ENCODE data around the gene NUDT11. TPM values are rescaled to one million over a fixed set of nuclear protein-coding genes. Genes with fewer than 3 reads are reported as not detected.
"Not testable (repeated sequence)": the region's sequence is repeated elsewhere in the genome, so short reads cannot be mapped to it uniquely, and the experiment has no call there.

Gene NUDT11
- total RNA-seq, 1 donor: 17.4 TPM

GRCh38 chrX:51494409-51494808, 2.0 kb downstream of the NUDT11 start:
- Histone ChIP-seq H3K27me3 (ENCODE audit: insufficient read depth, low read length) (no peaks in the 10 kb centered on the region), H3K4me1 (ENCODE audit: insufficient read depth, low read length) (no peaks in the 10 kb centered on the region), H3K4me2 (ENCODE audit: insufficient read depth, low read length) (peak overlapping the region; percentile 83), H3K4me3 (ENCODE audit: insufficient read depth, low read length) (peak overlapping the region; percentile 71), H2AFZ (ENCODE audit: low read length) (no peak overlapping the region), H3K27ac (ENCODE audit: low read depth, low read length) (no peak overlapping the region), H3K9me3 (ENCODE audit: low read depth, low read length) (no peaks in the 10 kb centered on the region), H4K20me1 (ENCODE audit: insufficient read depth, low read length) (no peaks in the 10 kb centered on the region), H3K36me3 (ENCODE audit: insufficient read depth, low read length) (no peaks in the 10 kb centered on the region), H3K79me2 (ENCODE audit: insufficient read depth, low read length) (no peaks in the 10 kb centered on the region)
- DNase-seq (ENCODE audit: insufficient read length, low spot score, missing footprints): no peak
- TF ChIP-seq CTCF (IDR thresholded peaks at IDR 0.05; ENCODE audit: extremely low read depth, low read depth, low read length): peak; percentile 41

DNA sequence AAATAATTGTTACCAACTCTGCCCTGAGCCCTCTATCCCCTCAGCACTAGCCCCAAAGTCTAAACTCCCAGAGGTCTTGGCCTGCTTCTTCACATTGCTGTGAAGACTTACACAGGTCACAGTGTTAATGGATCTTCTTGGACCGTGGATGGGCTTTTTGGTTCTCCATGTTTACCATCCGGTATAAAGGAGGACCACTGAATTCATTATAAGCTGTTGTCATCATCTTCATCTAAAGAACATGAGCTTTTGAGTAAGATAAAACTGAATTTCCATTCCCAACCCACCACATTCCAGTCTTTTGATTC, 8.5 kb downstream of the NUDT11 start:
- H2AFZ ChIP-seq (ENCODE audit: low read length): no peak overlapping the region
- peak overlapping the region; percentile 1 for H3K4me2 ChIP-seq (ENCODE audit: insufficient read depth, low read length)
- no peaks in the 10 kb centered on the region for H3K27me3 ChIP-seq (ENCODE audit: insufficient read depth, low read length)
- H4K20me1 ChIP-seq (ENCODE audit: insufficient read depth, low read length): no peaks in the 10 kb centered on the region
- no peaks in the 10 kb centered on the region for H3K79me2 ChIP-seq (ENCODE audit: insufficient read depth, low read length)
- H3K36me3 ChIP-seq (ENCODE audit: insufficient read depth, low read length): no peaks in the 10 kb centered on the region
- peaks cover 8% of the 10 kb centered on the region for H3K4me1 ChIP-seq (ENCODE audit: insufficient read depth, low read length)
- peak overlapping the region; percentile 10 for H3K27ac ChIP-seq (ENCODE audit: low read depth, low read length)
- no peak overlapping the region for H3K4me3 ChIP-seq (ENCODE audit: insufficient read depth, low read length)
- no peak for DNase-seq (ENCODE audit: insufficient read length, low spot score, missing footprints)
- TF ChIP-seq CTCF (IDR thresholded peaks at IDR 0.05; ENCODE audit: extremely low read depth, low read depth, low read length): peak; percentile 16
- no peaks in the 10 kb centered on the region for H3K9me3 ChIP-seq (ENCODE audit: low read depth, low read length)

DNA sequence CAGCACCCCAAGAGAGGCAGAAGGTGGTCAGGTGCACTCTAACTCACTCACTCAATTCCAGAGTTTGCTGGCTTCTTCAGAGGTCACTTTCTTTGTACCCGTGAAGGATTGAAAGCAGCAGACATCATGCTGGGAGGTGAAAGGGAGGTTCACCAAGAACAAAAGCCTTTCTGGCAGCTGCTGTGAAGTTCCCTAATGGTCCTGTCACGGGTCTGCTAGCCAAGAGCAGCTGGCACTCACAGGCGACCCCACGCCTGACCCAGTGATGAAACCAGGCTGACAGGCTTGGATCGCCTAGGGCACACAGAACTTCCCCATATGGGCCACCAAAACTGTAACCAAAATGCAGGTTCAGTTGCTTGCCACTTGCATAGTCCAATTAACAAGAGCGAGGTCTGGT, 11.8 kb downstream of the NUDT11 start:
- Histone ChIP-seq H3K36me3 (ENCODE audit: insufficient read depth, low read length) (no peaks in the 10 kb centered on the region), H3K4me2 (ENCODE audit: insufficient read depth, low read length) (no peak overlapping the region), H3K79me2 (ENCODE audit: insufficient read depth, low read length) (no peaks in the 10 kb centered on the region), H3K4me1 (ENCODE audit: insufficient read depth, low read length) (peaks cover 8% of the 10 kb centered on the region), H3K4me3 (ENCODE audit: insufficient read depth, low read length) (no peak overlapping the region), H3K27ac (ENCODE audit: low read depth, low read length) (no peak overlapping the region), H3K27me3 (ENCODE audit: insufficient read depth, low read length) (no peaks in the 10 kb centered on the region), H3K9me3 (ENCODE audit: low read depth, low read length) (no peaks in the 10 kb centered on the region), H4K20me1 (ENCODE audit: insufficient read depth, low read length) (no peaks in the 10 kb centered on the region), H2AFZ (ENCODE audit: low read length) (no peak overlapping the region)
- TF ChIP-seq CTCF (IDR thresholded peaks at IDR 0.05; ENCODE audit: extremely low read depth, low read depth, low read length): no peak
- DNase-seq (ENCODE audit: insufficient read length, low spot score, missing footprints): no peak

DNA sequence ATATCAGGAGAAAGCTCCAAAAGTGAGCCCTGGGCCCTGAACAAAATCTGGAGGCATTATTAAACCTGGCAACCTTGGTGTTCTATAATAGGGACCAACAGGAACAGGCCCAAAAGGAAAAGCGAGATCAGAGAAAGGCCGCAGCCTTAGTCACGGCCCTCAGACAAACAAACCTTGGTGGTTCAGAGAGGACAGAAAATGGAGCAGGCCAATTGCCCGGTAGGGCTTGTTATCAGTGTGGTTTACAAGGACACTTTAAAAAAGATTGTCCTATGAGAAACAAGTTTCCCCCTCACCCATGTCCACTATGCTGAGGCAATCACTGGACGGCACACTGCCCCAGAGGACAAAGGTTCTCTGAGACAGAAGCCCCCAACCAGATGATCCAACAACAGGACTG, 14.0 kb downstream of the NUDT11 start:
- not testable (repeated sequence) for H3K4me3 ChIP-seq (ENCODE audit: insufficient read depth, low read length); H3K79me2 ChIP-seq (ENCODE audit: insufficient read depth, low read length); H3K27me3 ChIP-seq (ENCODE audit: insufficient read depth, low read length); H3K9me3 ChIP-seq (ENCODE audit: low read depth, low read length); H3K4me2 ChIP-seq (ENCODE audit: insufficient read depth, low read length); H4K20me1 ChIP-seq (ENCODE audit: insufficient read depth, low read length); DNase-seq (ENCODE audit: insufficient read length, low spot score, missing footprints); H3K36me3 ChIP-seq (ENCODE audit: insufficient read depth, low read length); H3K27ac ChIP-seq (ENCODE audit: low read depth, low read length); H3K4me1 ChIP-seq (ENCODE audit: insufficient read depth, low read length); H2AFZ ChIP-seq (ENCODE audit: low read length)

GRCh38 chrX:51476930-51477329, 19.5 kb downstream of the NUDT11 start:
- Histone ChIP-seq H3K4me1 (ENCODE audit: insufficient read depth, low read length) (no peaks in the 10 kb centered on the region), H3K27me3 (ENCODE audit: insufficient read depth, low read length) (peaks cover 5% of the 10 kb centered on the region), H3K4me3 (ENCODE audit: insufficient read depth, low read length) (no peak overlapping the region), H4K20me1 (ENCODE audit: insufficient read depth, low read length) (no peaks in the 10 kb centered on the region), H2AFZ (ENCODE audit: low read length) (no peak overlapping the region), H3K4me2 (ENCODE audit: insufficient read depth, low read length) (no peak overlapping the region), H3K36me3 (ENCODE audit: insufficient read depth, low read length) (no peaks in the 10 kb centered on the region), H3K9me3 (ENCODE audit: low read depth, low read length) (no peaks in the 10 kb centered on the region), H3K27ac (ENCODE audit: low read depth, low read length) (no peak overlapping the region), H3K79me2 (ENCODE audit: insufficient read depth, low read length) (no peaks in the 10 kb centered on the region)
- no peak for DNase-seq (ENCODE audit: insufficient read length, low spot score, missing footprints)
- no peak for TF ChIP-seq CTCF (IDR thresholded peaks at IDR 0.05; ENCODE audit: extremely low read depth, low read depth, low read length)
